GM12873 (cell line): ENCODE results near the gene PFN3.

ENCODE experiments used
- TF ChIP-seq, protein P1 (sequence below): IDR thresholded peaks from 2 replicates; pipeline ENCODE4 v1.5.1; 2012; ENCODE audit warnings: low read depth, mild to moderate bottlenecking, moderate library complexity, low read length, control low read depth; ENCODE audit not compliant: insufficient read depth; ENCODE audit errors: missing control alignments

The PFN3 gene

DNA sequence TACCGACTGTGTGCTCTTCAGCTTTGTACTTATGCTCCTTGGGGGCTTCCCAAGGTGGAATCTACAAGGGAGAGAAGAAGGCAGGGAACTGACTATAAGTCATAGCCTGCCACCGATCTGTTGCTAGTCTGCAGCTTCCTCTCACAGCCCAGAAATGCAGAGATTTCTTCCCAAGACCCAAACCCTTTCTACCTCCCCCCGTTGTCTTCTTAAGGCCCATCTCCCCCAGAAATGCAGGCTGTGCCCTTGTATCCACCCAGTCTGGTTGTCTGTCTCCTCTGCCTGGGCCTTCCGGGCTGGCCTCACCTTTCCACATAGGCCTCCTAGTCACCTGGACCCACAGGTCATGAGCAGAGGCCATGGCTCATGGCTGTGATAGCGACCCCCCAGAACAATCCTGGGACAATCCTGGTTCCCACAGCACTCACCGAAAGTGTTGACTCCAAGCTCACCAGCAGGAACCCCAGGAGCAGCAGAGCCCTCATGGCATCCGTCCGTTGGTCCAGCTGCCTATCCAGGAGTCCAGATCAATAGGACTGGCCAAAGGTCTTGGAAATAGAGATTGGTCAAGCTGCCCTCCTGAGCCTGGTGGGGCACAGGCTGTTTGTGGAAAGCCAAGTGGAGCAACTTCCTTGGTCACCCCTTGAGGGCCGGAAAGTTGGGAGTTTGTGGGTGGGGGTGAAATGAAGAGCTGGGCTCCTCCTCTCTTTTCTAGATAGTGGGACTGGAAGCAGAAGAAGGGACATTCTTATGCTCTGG is 8.8 kb upstream of the PFN3 start, which contains the start of gene F12:
F12 (minus strand) TSS at position 522 of the 759 bp plus-strand sequence; CDS start at position 485, 37 bp downstream.
- TF ChIP-seq, protein P1, sequence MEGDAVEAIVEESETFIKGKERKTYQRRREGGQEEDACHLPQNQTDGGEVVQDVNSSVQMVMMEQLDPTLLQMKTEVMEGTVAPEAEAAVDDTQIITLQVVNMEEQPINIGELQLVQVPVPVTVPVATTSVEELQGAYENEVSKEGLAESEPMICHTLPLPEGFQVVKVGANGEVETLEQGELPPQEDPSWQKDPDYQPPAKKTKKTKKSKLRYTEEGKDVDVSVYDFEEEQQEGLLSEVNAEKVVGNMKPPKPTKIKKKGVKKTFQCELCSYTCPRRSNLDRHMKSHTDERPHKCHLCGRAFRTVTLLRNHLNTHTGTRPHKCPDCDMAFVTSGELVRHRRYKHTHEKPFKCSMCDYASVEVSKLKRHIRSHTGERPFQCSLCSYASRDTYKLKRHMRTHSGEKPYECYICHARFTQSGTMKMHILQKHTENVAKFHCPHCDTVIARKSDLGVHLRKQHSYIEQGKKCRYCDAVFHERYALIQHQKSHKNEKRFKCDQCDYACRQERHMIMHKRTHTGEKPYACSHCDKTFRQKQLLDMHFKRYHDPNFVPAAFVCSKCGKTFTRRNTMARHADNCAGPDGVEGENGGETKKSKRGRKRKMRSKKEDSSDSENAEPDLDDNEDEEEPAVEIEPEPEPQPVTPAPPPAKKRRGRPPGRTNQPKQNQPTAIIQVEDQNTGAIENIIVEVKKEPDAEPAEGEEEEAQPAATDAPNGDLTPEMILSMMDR = no peak

DNA sequence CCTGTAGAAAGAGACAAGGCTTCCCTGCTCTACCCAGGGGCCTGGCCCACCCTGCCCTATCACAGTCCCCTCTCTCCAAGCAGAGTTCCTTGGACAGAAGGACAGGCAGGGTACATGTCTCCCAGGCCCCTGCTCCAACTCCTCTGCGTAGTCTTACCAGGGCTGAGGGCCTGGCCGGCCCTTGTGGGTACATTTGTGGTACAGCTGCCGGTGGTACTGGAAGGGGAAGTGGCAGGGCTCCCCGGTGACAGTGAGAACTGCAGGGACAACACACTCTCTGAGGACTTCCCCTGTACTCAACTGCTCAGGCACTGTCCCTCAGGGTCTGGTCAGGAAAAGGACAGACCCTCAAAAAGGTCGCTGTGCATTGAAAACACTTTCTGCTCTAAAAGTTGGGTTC is 5.3 kb upstream of the PFN3 start:
- TF ChIP-seq, protein P1 = no peak

DNA sequence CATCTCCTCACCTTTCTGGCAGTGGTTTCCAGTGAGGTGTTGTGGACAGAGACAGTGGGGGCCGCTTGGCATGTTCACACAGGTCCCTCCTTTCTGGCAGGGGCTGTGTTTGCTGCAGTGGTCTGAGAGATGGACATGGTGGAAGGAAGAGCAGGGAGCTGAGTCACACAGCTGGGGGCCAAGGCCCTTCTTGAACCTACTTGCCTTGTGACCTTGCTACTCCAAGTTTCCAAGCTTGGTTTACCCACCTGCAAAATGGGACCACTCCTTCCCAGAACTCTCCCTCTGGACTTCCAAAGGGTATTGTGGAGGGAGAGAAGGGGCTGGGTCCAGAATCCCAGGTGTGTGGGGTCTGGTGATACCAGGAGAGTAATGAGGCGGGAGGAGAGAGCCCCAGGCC is 4.9 kb upstream of the PFN3 start:
- TF ChIP-seq, protein P1 = no peak

DNA sequence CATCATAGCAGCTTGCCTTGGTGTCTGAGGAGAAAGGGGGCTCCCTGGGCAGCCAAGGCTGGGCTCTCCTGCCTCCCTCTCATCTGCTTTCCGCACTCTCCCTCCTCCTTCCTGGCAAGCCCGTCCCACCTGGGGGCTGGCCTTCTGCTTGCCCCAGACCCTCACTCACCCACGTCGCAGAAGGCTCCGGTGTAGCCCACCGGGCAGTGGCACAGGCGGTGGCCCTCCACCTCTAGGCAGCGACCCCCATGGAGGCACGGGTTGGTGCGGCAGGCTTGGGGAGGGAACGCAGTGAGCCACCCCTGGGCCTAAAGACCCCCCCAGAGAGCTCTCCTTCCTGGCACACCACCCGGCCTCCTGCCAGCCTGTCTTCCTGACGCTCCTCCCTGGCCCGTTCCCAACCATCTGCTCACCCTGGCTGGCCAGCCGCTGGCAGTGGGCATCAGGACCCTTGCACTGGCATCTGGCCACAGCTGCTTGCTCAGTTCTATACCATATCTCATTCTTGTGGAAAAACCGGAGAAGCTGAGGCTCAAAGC is 4.2 kb upstream of the PFN3 start:
- TF ChIP-seq, protein P1 = no peak

DNA sequence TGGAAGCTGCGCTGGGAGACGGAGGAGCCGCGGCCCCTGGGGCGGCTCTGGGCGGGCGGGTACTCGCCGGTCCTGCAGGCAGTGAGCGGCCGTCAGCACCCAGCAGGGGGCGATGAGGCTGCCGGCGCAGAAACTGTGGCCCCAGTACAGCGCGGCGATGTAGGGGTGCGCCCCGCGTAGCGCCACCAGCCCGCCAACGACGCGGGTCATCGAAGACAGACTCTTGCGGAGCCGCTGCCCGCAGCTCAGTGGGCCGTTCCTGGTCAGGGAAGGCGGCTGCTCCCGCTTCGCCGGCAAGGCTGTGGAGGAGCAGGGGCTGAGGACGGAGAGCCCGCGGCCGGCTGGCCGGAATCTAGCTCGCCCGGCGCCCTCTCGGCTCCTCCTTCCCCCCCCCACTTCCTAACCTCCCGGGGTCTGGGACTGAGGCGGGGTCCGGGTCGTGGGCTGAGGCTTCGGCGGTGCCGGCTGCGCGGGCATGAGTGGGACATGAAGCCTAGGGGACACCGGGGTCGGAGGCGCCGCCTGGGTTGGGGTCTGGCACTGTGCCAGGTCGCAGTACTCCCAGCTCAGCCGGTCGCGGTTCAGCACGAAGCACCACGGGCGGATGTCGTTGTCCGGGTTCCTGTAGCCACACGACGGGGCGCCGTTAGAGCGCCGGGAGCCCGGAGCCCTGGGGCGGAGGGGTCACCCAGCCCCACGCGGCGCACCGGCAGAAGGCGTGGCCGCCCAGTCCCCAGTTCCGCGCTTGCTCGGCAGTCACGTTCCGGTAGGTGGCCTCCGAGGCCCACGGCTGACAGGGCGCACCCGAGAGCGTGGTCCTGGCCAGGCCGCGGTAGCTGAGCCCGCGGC is 3.6 kb upstream of the PFN3 start:
- TF ChIP-seq, protein P1 = peak; percentile 88

DNA sequence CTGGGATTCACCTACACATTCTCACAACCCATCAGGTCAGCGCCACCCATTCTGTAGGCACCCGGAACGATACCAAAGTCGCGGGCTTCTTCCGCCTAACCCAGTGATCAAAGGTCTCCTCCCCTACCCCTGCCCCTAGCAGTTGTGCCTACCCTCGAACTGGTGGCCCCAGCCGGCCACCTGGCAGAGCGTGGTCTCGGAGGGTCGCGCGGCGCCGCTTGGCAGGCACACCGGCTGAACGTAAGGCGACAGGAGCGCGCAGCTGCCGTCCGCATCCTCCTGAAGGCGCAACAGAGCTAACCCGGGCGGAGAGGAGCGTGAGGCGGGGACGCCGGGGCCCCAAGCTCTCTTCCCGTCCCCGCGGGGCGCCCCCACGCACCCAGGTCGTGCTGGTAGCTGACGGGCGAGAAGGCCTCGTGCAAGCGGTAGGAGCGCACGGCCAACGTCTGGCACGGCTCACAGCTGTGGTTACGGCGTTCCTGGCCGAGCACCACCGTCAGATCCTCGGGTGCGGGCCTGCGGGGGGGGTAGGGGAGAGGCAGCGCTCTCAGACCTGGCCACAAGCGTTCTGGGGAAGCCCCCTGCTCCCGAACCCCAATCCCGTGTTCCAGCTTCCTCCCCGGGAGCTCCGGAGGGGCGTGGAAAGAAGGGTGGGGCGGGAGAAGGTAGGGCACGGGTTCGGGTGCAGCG is 2.8 kb upstream of the PFN3 start:
- TF ChIP-seq, protein P1 = peak; percentile 9
